Suprapubic skin (tissue), 4 donors: ENCODE measurements around the gene CASP9. TPM values are rescaled to one million over a fixed set of nuclear protein-coding genes. Genes with fewer than 3 reads are reported as not detected.

ENCODE experiments used
- DNase-seq, 2 donors: peaks; one replicate each; pipeline ENCODE4 v3.0.0-alpha.2; 2019; ENCODE audit warnings: low spot score in 2 of 2
- H3K27ac ChIP-seq: fragments of 200-600 bp; sonication (generic); one replicate; pipeline ENCODE4 v1.5.1; 2019
- H3K27me3 ChIP-seq: fragments of 200-600 bp; sonication (generic); one replicate; pipeline ENCODE4 v1.5.1; 2019
- H3K36me3 ChIP-seq: fragments of 200-600 bp; sonication (generic); one replicate; pipeline ENCODE4 v1.5.1; 2019
- H3K4me1 ChIP-seq: fragments of 200-600 bp; sonication (generic); one replicate; pipeline ENCODE4 v1.5.1; 2019
- H3K4me3 ChIP-seq: fragments of 200-600 bp; sonication (generic); one replicate; pipeline ENCODE4 v1.5.1; 2019; ENCODE audit warnings: mild to moderate bottlenecking
- H3K9me3 ChIP-seq: fragments of 200-600 bp; sonication (generic); one replicate; pipeline ENCODE4 v1.5.1; 2019
- EP300 ChIP-seq: sonication (generic); formaldehyde crosslinking; IDR thresholded peaks from one replicate; pipeline ENCODE4 v1.6.1; 2017; ENCODE audit warnings: antibody characterized with exemption
- POLR2A ChIP-seq, 2 donors: fragments of 450-650 bp; IDR thresholded peaks; one replicate each; pipeline ENCODE4 v1.6.1; 2017; ENCODE audit warnings: antibody characterized with exemption in 2 of 2, mild to moderate bottlenecking in 2 of 2, moderate library complexity in 2 of 2
- POLR2AphosphoS5 ChIP-seq, 3 donors: sonication (generic); formaldehyde crosslinking; IDR thresholded peaks; one replicate each; pipeline ENCODE4 v1.6.1; 2017; ENCODE audit warnings: antibody characterized with exemption in 3 of 3
- whole genome bisulfite sequencing: methylation state at CpG from one replicate; pipeline ENCODE4 v1.1.5; 2018; 5-methylcytosine and 5-hydroxymethylcytosine counted together
- total RNA-seq, 4 donors: library from RNA; depleted of rRNA; stranded (reverse); fragments of >200 nt; gene quantifications; one replicate each; pipeline ENCODE4 v1.1.0, GENCODE V29; 2016
- TF ChIP-seq, protein P1 (sequence below), 2 donors: fragments of 200-600 bp in 1 of 2; fragments of 450-650 bp in 1 of 2; sonication (generic) in 1 of 2; IDR thresholded peaks; one replicate each; pipeline ENCODE4 v1.5.1; 2016 to 2019; ENCODE audit warnings: antibody characterized with exemption in 2 of 2, mild to moderate bottlenecking in 1 of 2, moderate library complexity in 1 of 2

CASP9 gene
- total RNA-seq, 4 donors from 2014 or later: 7.0 to 12.6 (median 9.7) TPM

GRCh38 chr1:15543589-15544568 is 19.9 kb upstream of the CASP9 start:
- Histone ChIP-seq H3K27me3 (no peaks in the 10 kb centered on the region), H3K36me3 (peaks cover 89% of the 10 kb centered on the region), H3K4me1 (no peaks in the 10 kb centered on the region), H3K4me3 (no peak overlapping the region), H3K9me3 (no peaks in the 10 kb centered on the region), H3K27ac (no peak overlapping the region)
- 92% methylated on average over 12 of the region's 12 CpGs for WGBS
- TF ChIP-seq EP300: no peak
- TF ChIP-seq, protein P1, sequence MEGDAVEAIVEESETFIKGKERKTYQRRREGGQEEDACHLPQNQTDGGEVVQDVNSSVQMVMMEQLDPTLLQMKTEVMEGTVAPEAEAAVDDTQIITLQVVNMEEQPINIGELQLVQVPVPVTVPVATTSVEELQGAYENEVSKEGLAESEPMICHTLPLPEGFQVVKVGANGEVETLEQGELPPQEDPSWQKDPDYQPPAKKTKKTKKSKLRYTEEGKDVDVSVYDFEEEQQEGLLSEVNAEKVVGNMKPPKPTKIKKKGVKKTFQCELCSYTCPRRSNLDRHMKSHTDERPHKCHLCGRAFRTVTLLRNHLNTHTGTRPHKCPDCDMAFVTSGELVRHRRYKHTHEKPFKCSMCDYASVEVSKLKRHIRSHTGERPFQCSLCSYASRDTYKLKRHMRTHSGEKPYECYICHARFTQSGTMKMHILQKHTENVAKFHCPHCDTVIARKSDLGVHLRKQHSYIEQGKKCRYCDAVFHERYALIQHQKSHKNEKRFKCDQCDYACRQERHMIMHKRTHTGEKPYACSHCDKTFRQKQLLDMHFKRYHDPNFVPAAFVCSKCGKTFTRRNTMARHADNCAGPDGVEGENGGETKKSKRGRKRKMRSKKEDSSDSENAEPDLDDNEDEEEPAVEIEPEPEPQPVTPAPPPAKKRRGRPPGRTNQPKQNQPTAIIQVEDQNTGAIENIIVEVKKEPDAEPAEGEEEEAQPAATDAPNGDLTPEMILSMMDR (IDR thresholded peaks at IDR 0.05): no peak
- no peak for TF ChIP-seq POLR2AphosphoS5 (IDR thresholded peaks at IDR 0.05)
- TF ChIP-seq POLR2A (IDR thresholded peaks at IDR 0.05): no peak
- DNase-seq: no peak

DNA sequence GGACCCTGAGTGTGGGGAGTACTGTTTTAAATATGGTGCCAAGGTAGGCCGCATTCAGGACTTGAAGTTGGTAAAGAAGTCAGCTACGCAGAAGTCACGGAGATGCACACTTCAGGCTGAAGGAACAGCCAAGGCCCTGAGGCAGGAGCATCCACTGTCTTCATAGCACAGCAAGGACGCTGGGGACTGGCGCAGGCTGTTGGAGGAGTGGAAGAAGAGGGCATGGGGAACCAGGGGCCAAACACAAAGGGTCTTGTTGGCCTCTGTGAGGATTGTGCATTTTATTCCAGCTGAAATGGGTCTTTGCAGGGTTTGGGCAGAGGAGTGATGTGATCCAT is 19.2 kb upstream of the CASP9 start:
- TF ChIP-seq, protein P1 (IDR thresholded peaks at IDR 0.05): no peak
- TF ChIP-seq POLR2AphosphoS5 (IDR thresholded peaks at IDR 0.05) (no peak), EP300 (no peak), POLR2A (IDR thresholded peaks at IDR 0.05) (no peak)
- Histone ChIP-seq H3K27me3 (no peaks in the 10 kb centered on the region), H3K4me1 (no peaks in the 10 kb centered on the region), H3K9me3 (no peaks in the 10 kb centered on the region), H3K36me3 (peaks cover 90% of the 10 kb centered on the region), H3K27ac (no peak overlapping the region), H3K4me3 (no peak overlapping the region)
- DNase-seq: no peak
- 92% methylated on average over 5 of the region's 5 CpGs for WGBS

DNA sequence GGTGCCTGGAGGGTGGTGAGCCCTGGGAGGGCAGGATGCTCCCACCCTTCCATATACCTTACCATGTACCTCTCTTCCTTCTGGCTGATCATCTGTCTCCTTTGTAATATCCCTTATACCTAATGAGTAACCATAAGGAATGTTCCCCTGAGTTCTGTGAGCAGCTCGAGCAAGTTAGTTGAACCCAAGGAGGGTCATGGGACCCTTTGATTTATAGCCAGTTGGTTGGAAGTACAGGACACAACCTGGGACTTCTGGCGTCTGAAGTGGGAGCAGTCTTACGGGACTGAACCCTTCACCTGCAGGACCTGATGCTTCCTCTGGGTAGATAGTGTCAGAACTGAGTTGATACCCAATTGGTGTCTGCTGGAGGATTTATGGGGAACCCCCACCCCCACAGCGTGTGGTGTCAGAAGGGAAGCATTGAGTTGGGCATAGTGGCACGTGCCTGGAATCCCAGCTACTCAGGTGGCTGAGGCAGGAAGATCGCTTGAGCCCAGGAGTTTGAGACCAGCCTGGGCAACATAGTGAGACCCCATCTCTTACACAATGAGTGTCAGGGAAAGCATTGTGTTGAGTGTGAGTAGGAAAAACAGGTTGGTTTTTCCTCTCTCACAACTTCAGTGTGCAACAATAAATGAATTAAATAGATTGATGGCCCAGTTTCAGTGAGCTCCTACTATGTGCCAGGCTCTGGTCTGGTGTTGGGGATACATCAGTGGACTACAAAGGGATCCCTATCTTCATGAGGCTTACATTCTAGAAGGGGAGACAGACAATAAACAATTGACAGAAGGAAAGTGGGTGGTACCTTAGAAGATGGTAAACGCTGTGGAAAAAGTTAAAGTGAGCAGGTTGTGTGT is 18.6 kb upstream of the CASP9 start:
- TF ChIP-seq, protein P1 (IDR thresholded peaks at IDR 0.05): no peak
- TF ChIP-seq POLR2A (IDR thresholded peaks at IDR 0.05) (no peak), EP300 (no peak), POLR2AphosphoS5 (IDR thresholded peaks at IDR 0.05) (no peak)
- H3K36me3 ChIP-seq: peaks cover 89% of the 10 kb centered on the region
- H3K27me3 ChIP-seq: no peaks in the 10 kb centered on the region
- H3K27ac ChIP-seq: no peak overlapping the region
- H3K9me3 ChIP-seq: no peaks in the 10 kb centered on the region
- H3K4me3 ChIP-seq: no peak overlapping the region
- no peaks in the 10 kb centered on the region for H3K4me1 ChIP-seq
- DNase-seq: no peak
- WGBS: 89% methylated on average over 6 of the region's 7 CpGs

DNA sequence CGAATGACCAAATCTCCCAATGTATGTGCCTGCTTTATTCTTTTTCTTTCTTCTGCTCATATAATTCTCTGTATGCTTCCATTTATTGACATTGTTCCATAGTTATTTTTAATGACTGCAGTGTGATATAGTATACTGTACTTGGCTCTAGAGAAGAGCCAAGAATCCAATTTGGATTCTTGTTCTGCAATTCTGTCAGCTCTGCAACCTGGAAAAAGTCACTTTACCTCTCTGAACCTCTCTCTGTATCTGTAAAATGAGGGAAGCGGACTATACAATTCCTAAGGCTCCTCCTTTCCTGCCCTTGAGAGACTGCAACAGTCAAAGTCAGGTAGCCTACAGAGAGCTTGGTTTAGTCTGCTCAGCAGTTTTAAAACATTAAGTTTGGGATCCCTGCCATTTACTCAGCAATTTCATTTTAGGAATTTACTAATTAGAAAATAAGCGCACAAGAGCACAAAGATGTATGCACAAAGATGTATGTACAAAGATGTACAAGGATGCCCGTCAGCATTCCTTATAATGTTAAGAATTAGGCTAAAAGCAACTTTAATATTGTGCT is 17.3 kb upstream of the CASP9 start:
- Histone ChIP-seq H3K36me3 (peaks cover 89% of the 10 kb centered on the region), H3K4me3 (no peak overlapping the region)
- WGBS: 97% methylated on average over 4 of the region's 4 CpGs

More for the DNA sequence above, 17.3 kb upstream of the CASP9 start:
- H3K9me3 ChIP-seq: no peaks in the 10 kb centered on the region
- DNase-seq: no peak
- no peaks in the 10 kb centered on the region for H3K4me1 ChIP-seq
- H3K27me3 ChIP-seq: no peaks in the 10 kb centered on the region
- TF ChIP-seq POLR2A (IDR thresholded peaks at IDR 0.05): no peak
- TF ChIP-seq EP300: no peak
- TF ChIP-seq POLR2AphosphoS5 (IDR thresholded peaks at IDR 0.05): no peak
- TF ChIP-seq, protein P1 (IDR thresholded peaks at IDR 0.05): no peak
- no peak overlapping the region for H3K27ac ChIP-seq
